Breast epithelium (tissue), 3 donors: ENCODE data around the gene MKRN2.

ENCODE experiments used
- POLR2A ChIP-seq: fragments of 450-650 bp; IDR thresholded peaks from one replicate; pipeline ENCODE4 v1.6.1; 2016; ENCODE audit warnings: antibody characterized with exemption, mild to moderate bottlenecking, moderate library complexity
- POLR2AphosphoS5 ChIP-seq, 3 donors: sonication (generic); formaldehyde crosslinking; IDR thresholded peaks; one replicate each; pipeline ENCODE4 v1.6.1; 2017; ENCODE audit warnings: antibody characterized with exemption in 3 of 3
- TF ChIP-seq, protein P1 (sequence below), 3 donors: fragments of 450-650 bp; IDR thresholded peaks; one replicate each; pipeline ENCODE4 v1.5.1; 2016 to 2017; ENCODE audit warnings: antibody characterized with exemption in 3 of 3, mild to moderate bottlenecking in 3 of 3, moderate library complexity in 3 of 3

DNA sequence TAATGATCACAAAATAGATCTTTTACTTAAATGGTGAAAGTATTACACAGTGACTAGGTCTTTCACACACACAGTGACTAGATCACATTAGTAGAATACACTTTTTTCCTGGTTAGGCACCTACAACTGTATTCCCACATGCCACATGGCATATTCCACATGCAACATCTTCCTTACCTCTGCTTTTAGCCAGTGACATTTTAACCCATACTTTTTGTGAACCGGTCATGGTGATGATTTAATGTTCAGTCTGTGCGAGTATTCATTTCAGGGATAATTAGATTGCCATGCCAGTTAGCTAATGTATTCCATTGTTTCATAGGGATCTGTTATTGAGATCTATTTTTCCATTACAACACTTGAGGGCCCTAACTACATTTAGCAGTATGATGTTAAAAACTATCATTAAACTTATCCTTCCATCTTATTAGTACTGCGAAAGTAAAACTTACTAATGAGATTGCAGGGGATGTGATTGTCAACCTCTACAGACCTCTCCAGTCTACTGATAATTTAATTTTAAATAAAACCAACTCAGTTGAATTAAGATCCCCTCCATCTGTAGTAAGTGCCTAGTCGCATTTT is 44.3 kb upstream of the MKRN2 start:
- TF ChIP-seq, protein P1, sequence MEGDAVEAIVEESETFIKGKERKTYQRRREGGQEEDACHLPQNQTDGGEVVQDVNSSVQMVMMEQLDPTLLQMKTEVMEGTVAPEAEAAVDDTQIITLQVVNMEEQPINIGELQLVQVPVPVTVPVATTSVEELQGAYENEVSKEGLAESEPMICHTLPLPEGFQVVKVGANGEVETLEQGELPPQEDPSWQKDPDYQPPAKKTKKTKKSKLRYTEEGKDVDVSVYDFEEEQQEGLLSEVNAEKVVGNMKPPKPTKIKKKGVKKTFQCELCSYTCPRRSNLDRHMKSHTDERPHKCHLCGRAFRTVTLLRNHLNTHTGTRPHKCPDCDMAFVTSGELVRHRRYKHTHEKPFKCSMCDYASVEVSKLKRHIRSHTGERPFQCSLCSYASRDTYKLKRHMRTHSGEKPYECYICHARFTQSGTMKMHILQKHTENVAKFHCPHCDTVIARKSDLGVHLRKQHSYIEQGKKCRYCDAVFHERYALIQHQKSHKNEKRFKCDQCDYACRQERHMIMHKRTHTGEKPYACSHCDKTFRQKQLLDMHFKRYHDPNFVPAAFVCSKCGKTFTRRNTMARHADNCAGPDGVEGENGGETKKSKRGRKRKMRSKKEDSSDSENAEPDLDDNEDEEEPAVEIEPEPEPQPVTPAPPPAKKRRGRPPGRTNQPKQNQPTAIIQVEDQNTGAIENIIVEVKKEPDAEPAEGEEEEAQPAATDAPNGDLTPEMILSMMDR (IDR thresholded peaks at IDR 0.05) = no peak
- TF ChIP-seq POLR2AphosphoS5 (IDR thresholded peaks at IDR 0.05) (no peak), POLR2A (no peak)
